Measurements from ENCODE around the gene PROCA1.

GRCh38 chr17:28740406-28741357 is 29.0 kb upstream of the PROCA1 start:
- TF ChIP-seq POLR2A (IDR thresholded peaks at IDR 0.05; ENCODE audit: low read length): no peak
- TF ChIP-seq GATA1 (IDR thresholded peaks at IDR 0.05; ENCODE audit: low read depth, low read length): no peak

Measured in erythroblast (primary cell).